HG03521 (cell line): Measurements from ENCODE around the gene DSCAML1.
"Not testable (repeated sequence)": the region's sequence is repeated elsewhere in the genome, so short reads cannot be mapped to it uniquely, and the experiment has no call there.

Source experiments
- ATAC-seq: cut with Tn5 transposase; IDR thresholded peaks from one replicate; pipeline ENCODE4 v1.9.1; 2021; ENCODE audit warnings: mild to moderate bottlenecking, moderate library complexity; ENCODE audit not compliant: unreplicated experiment

The DSCAML1 gene

DNA sequence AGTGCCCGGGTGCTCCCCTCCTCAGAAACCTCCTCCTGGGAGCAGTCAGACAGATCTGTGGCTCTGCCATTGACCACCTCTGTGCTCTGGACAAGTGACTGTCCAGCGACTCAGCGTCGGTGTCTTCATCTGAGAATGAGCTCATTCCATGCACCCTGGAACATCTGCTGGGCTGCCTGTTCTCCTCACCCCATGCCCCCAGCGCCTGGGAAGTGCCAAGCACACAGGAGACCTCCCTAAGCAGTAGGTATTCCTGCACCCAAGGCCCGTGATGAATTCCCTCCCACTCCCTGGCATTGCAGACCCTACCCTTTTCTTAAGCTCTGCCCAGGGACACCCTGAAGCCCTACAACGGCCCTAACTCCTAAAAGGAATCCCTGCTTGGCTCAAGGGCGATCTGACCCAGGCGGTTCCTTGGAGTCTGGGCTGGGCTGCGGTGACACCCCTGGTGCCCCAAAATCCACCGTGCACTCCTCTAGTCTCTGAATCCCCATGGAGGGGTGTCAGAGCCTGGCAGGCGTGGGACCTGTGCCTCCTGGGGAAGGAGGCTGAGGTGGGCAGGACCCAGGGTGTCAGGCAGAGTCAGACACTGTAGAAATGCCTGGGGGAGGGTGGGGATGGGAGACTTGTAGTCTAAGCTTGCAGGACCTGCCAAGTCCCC is 377.4 kb downstream of the DSCAML1 start:
- no peak for ATAC-seq

DNA sequence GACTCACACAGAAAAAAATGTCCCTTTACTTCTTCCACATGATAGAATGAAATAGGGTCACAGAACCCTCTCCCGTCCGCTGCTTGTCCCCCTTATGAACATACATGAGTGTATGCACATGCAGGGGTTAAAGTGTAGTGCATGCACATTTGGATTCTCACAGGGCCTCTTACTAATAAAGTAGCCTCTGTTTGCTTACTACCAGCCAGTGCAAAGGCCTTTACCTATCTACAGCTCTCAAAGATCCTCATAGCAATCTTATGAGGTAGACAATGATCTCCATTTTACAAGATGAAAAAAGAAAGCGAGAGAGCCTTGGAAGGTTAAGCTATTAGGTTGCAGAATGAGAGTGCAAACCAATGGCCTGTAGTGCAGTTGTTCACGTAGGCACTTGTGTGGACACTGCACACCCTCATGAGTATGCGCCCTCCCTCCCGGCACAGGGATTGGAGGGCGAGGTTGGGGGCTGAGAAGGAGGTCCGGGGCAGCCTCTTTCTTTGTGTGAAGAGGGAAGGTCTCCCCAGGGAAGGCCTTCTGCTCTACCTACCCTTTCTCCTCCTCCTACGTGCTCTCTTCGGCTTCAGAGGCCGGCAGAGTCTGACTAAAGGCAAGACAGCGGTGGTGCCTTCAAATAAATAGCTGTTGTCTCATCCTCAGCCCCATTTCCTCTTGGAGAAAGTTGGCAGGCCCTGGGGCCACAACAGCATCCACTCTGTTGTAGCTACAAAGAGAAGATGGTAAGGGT is 378.1 kb downstream of the DSCAML1 start:
- no peak for ATAC-seq

DNA sequence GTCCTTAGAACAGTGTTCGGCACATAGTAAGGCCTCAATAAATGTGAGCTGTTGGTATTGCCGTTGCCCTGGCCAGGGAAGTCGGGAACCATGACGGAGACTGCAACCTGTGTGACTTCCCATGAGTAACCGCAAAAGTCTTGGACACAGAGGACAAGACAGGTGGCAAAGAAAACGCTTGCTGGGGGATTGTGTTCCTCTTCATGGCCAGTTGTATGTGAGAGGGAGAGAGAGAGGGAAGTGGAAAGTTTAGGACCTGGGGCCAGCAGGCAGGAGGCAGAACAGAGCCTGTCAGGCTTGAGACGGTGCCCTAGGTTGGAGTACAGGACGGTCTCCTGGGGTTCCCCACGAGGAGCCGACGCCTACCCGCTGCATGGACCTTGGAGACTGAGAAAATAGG is 379.2 kb downstream of the DSCAML1 start:
- no peak for ATAC-seq

DNA sequence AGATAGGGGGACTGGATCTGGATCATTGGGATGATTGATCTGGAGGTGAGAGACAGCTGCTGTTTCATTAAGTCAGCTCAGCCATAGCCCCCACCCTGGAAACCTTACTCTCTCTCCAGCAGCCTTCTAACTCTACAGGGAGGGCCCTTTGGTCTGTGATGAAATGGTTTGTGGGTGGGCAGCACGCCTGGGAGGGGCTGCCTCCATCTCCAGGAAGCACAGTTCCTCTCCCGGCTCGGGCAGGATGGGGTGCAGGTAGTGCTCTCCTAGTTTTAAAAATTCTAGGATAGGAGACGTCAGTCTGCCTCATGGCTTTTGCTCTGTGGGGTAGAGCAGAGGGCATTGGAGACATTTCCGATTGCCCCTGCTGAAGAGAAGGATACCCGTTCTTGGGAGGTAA is 379.7 kb downstream of the DSCAML1 start:
- ATAC-seq, result no peak

DNA sequence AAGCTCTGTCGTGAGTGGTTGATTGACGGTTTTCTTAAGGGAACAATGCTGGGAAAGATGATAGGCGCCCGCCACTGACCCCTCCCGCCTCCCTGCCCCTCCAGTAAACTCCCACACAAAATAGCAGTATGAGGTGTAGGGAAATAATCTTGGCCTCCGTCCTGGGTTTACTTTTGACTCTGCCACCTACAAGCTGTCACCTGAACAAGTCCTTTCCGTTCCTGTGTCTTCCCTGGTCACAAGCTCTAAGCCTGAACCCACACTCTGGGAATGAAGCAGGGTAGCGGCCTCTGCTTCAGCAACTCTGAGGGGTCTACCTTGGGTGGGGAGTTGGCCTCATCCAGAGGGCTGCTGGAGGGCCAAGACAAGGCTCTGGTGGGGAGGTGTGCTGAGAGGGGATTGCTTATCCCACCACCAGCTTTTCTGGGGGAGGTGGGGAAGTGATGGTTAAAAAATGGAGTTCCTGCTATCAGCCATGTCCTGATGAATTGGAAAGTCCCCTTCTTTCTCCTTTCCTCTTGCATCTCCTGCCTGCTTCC is 381.6 kb downstream of the DSCAML1 start:
- no peak for ATAC-seq

DNA sequence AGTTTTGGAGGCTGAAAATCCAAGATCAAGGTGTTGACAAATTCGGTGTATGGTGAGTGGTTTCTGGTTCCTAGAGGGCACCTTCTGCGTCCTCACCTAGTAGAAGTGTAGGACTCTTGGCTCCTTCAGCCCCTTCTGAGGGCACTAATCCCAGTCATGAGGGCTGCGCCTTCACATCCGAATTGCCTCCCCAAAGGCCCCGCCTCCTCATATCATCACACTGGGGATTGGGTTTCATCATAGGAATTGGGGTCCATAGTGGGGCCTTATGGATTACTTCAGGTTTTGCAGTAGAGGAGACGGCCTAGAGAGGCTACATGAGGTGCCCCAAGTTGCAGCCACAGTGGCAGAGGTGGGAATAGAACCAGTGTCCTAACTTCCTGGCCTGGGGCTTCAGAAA is 382.3 kb downstream of the DSCAML1 start:
- ATAC-seq, result no peak

DNA sequence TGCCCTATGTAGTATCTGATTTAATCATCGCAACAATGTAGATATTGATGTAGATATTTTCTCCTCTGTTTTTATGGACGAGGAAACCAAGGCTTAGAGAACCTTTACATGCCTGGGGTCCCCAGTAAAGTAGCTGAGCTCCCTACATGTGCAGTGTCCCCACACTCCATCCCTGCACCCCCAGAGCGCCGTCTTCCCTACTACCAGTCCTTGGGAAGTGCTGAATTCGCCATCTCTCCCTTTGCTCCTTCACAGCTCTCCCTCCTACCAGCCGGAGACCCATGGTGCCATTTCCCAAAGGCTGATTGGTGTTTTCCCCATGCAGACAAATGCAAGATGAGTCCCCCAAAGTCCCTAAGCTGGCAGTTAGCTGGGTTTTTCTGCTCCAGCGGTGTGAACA is 383.4 kb downstream of the DSCAML1 start:
- ATAC-seq, result no peak

DNA sequence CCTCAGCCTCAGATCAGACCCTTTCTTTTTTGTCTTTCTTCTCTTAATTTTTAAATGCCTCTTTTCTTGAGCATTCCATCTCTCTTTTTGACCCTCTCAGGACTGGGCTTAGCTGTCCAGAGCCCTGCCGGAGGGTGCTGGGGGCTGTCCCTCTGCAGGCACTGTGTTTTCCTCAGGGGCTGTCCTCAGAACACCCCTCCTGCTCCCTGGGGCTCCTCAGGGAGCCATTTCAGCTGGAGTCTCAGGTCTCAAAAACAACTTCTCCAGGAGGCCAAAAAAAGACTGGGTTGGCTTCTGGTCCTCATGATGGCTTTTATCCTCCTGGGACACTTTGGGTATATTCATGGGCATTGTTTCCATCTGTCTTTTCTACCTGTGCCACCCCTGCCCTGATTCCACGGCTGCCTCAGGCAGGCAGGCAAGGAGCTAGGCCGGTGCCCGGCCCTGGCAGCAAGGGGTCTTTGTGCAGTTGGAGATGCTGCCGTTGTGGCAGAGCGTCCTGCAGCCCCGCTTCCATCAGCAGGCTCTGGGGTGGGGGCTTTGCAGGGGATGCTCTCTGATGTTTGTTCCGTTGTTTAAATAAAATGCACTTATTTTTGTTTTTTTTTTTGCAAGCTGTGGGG is 384.3 kb downstream of the DSCAML1 start:
- no peak for ATAC-seq

DNA sequence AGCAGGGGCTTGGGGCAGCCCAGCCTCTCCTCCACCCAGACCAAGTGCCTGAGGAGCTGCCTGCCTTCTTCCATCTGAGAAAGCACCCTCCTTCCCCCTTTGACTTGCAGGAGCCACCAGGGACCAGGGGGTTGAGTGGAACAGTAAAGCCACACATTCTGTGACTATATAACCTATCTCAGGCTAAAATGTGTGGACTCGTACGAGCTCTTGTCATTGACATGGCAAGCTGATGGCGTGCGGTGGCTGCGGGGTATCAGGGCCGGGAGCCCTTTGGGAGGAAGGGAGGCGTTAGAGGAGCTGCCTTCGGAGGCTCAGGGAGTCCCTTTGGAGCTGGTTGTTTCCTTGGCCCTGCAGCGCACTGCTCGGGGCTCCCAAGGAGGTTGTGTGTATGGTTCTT is 384.8 kb downstream of the DSCAML1 start:
- ATAC-seq, result no peak

DNA sequence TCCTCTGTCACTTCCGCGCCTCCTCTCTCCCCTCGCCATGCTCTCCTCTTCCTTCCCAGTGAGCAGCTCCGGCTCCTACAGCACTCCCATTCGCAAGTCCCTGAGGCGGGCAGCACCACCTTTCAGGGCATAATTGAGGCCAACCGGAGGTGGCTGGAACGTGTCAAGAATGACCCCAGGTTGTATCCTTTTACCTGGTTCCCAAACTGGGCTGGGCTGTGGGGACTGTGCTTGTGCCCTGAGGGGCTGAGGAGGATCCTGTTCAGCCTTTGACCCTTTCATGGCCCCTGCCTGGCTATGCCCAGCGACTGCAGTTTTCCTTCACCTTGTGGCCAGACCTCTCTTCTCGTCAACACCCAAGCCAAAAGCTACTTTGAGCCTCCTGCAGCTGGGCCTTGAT is 385.3 kb downstream of the DSCAML1 start:
- no peak for ATAC-seq

DNA sequence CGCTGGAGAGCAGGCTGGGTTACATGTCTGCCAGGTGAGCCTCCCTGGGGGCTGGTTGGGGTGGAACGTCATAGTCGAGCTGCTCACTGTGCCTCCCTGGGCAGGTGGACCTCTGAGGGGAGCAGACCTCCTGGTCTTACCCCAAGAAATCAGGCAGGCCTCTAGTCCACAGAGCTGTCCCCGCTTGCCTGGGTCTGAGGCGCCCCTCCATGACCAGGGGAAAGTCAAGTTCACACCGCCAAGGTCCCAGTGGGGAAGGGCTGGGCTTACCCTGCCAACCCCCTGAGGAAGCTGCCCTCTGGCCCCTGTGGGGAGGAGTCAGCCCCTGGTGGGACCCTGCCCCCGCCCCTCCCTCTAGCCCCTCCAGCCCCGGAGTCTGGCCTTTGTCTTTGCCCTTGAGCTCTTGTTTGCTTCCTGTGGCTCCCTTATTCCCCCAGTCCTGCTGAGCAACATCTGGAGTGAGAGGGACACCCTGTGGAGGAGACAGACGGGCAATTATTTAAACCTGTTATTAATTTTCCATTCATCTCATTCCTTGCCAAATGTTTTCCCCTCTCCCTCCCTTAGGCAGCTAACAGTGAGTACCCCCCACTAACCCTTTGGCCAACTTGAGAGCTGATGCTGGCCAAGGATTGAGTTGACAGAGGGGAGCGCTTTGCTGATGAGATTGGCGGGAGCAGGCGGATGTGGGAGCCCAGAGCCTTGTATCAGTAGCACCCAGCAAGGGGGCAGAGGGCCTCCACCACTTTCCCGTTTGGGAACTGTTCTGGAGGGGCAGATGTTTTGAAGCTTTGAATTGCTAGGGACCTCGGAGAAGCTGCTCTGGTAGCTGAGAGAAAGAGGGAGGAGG is 385.9 kb downstream of the DSCAML1 start:
- no peak for ATAC-seq

DNA sequence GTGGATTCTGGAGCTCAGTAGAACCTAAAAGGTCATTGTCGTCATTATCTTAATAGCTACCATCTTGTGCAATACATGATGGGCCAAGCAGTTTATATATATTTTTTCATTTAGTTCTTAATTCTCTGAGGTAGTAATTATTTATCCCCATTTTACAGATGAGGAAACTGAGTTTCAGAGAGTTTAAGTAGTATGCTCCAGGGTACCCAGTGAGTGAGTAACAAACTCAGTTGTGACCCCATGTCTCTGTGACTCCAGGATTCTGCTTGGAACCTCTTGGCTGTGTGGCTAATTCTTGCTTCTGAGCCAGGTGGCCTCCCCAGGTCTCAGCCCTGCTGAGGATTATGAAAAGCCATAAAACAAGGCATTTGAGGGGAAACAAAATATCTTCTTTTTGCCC is 386.8 kb downstream of the DSCAML1 start:
- ATAC-seq, result no peak

DNA sequence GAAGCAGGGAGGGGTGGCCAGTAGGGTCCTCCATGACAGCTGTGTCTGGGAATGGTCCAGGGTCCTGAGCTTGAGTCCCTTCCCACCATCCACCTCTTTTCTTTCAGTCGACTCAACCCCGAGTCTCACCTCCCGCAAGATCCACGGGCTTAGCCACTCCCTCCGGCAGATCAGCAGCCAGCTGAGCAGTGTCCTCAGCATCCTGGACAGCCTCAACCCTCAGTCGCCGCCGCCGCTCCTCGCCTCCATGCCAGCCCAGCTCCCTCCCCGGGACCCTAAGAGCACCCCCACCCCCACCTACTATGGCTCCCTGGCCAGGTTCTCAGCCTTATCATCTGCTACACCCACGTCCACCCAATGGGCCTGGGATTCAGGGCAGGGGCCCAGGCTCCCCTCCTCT is 387.5 kb downstream of the DSCAML1 start:
- no peak for ATAC-seq

DNA sequence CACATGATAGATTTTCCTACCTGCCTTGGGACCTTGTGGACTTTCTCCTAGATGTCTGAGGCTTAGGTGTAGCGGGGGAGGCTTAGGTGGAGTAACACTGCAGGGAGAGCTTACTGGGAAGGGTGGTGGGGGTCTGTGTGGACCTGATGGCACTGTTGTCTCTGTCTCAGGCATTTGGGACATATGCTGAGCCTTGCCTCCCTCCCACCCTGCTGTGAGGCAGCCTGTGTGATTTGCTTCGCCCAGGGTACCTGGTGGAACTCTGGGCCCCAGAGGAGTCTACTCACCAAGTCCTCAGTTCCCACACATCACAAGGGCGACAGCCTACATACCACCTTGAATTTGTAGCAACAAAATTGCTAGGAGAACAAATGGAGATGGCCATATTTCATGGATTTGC is 388.7 kb downstream of the DSCAML1 start:
- no peak for ATAC-seq

DNA sequence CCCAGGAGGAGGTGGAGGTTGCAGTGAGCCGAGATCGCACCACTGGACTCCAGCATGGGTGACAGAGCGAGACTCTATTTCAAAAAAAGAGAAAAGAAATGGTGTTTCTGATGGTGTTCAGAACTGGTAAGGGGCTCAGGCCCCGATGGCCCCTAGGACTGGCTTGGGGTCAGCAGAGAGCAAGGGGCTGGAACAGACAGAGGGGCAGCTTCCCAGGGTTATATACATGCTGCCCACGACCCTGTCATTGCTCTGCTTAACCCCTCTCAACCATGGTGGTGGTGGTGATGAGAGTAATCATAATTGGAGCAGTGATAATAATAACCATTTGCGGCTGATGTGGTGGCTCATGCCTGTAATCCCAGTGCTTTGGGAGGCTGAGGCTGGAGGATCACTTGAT is 390.0 kb downstream of the DSCAML1 start:
- ATAC-seq, result no peak

DNA sequence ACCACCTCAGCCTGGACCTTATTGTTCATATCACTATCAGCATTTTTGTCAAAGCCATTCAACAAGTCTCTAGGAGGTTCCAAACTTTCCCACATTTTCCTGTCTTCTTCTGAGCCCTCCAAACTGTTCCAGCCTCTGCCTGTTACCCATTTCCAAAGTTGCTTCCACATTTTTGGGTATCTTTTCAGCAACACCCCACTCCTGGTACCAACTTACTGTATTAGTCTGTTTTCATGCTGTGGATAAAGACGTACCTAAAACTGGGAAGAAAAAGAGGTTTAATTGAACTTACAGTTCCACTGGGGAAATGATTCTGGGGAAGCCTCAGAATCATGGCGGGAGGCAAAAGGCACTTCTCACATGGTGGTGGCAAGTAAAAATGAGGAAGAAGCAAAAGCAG is 391.1 kb downstream of the DSCAML1 start:
- ATAC-seq, result not testable (repeated sequence)

DNA sequence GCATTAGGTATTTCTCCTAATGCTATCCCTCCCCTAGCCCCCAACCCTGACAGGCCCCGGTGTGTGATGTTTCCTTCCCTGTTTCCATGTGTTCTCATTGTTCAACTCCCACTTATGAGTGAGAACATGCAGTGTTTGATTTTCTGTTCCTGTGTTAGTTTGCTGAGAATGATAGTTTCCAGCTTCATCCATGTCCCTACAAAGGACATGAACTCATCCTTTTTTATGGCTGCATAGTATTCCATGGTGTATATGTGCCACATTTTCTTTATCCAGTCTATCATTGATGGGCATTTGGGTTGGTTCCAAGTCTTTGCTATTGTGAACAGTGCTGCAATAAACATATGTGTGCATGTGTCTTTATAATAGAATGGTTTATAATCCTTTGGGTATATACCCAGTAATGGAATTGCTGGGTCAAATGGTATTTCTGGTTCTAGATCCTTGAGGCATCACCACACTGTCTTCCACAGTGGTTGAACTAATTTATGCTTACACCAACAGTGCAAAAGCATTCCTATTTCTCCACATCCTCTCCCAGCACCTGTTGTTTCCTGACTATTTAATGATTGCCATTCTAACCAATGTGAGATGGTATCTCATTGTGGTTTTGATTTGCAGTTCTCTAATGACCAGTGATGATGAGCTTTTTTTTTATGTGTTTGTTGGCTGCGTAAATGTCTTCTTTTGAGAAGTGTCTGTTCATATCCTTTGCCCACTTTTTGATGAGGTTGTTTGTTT is 397.7 kb downstream of the DSCAML1 start:
- ATAC-seq, result not testable (repeated sequence)

DNA sequence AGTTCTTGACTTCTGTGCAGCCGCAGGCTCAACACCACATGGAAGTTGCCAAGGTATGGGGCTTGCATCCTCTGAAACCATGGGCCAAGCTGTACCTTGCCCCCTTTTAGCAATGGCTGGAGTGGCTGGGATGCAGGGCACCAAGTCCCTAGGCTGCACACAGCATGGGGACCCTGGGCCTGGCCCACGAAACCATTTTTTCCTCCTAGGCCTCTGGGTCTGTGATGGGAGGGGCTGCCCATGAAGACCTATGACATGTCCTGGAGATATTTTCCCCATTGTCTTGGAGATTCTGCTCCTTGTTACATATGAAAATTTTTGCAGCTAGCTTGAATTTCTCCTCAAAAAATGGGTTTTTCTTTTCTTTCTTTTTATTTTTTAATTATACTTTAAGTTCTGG is 398.4 kb downstream of the DSCAML1 start:
- ATAC-seq, result not testable (repeated sequence)

DNA sequence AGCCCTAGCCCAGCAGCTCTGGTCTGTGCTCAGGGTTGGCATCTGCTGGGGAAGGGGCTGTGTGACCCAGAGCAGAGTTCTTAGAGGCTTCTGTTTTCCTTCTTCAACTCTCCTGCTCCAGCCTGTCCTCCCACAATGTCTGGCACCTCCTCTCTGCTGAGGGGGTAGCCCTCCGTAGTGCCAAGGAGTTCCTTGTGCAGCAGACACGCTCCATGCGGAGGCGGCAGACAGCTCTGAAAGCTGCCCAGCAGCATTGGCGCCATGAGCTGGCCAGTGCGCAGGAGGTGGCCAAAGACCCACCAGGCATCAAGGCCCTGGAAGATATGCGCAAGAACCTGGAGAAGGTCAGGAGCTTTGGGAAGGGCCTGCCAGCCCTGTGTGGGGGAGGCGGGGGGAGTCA is 400.0 kb downstream of the DSCAML1 start:
- ATAC-seq, result no peak

DNA sequence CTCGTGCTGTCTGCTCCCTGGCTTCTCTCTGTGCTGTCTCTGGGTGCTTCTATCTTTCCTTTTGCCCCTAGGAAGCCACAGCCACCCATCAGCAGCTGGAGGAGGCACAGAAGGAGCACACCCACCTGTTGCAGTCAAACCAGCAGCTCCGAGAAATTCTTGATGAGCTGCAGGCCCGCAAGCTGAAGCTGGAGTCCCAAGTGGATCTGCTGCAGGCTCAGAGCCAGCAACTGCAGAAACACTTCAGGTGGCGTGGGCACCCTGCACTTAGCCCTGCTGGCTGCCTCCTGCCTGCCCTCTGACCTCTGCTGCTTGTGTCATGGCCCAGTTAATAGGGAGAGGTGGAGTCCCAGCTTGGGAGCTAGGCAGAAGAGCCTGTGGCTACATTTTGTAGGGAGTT is 401.5 kb downstream of the DSCAML1 start:
- ATAC-seq, result no peak
